Thyroid gland (tissue), 4 donors: ENCODE measurements around the gene ENTR1.

ENCODE experiments used
- CTCF ChIP-seq, 6 experiments: fragments of 200-600 bp in 3 of 6; fragments of 450-650 bp in 3 of 6; sonication (generic) in 3 of 6; IDR thresholded peaks; one replicate each; pipeline ENCODE4 v1.5.1; 2016 to 2019; ENCODE audit warnings: antibody characterized with exemption in 6 of 6, mild to moderate bottlenecking in 2 of 6, inconsistent platforms in 1 of 6, moderate library complexity in 1 of 6
- POLR2A ChIP-seq, 2 donors: fragments of 450-650 bp; IDR thresholded peaks; one replicate each; pipeline ENCODE4 v1.6.1; 2017; ENCODE audit warnings: antibody characterized with exemption in 2 of 2, mild to moderate bottlenecking in 2 of 2, moderate library complexity in 1 of 2

GRCh38 chr9:136397643-136398042 is 12.8 kb downstream of the ENTR1 start:
- TF ChIP-seq CTCF (IDR thresholded peaks at IDR 0.05) (no peak), POLR2A (IDR thresholded peaks at IDR 0.05) (no peak)
